HG03039 (cell line): Measurements from ENCODE around the gene CFAP100.

ENCODE experiments used
- ATAC-seq: cut with Tn5 transposase; IDR thresholded peaks from one replicate; pipeline ENCODE4 v1.9.1; 2021; ENCODE audit warnings: mild to moderate bottlenecking, moderate library complexity; ENCODE audit not compliant: unreplicated experiment

Gene CFAP100

DNA sequence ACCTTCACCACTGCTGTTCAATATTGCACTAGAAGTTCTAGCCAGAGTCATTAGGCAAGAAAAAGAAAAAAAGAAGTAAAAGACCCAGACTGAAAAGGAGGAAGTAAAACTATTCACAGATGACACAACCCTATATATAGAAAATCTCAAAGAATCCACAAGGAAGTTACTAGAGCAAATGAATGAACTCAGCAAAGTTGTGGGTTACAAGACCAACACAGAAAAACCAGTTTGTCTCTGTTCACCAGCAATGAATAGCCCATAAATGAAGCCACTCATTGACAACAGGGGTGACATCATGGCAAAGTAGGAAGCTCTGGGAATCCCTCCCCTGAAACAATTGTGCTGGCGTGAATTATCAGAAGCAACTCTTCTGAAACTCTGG is 4.6 kb downstream of the CFAP100 start:
- ATAC-seq = no peak

DNA sequence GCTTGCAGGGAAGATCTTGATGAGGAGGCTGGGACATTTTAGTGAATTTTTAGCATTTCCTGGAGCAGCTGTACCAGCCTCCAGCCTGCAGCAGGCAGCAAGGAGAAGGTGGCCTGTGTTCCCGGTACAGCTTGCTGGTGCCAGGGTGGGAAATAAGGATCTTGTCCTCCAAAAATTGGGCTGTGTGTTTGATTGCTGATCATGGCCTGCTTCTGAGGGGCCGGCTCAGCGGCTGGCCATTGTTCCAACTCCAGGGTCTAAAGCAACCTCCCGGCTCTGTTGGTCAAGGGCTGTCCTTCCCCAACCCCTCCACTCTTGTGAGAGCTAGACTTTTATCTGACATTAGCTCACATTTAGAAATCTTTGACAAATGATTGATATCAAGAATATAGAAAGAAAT is 5.0 kb downstream of the CFAP100 start:
- ATAC-seq = no peak

DNA sequence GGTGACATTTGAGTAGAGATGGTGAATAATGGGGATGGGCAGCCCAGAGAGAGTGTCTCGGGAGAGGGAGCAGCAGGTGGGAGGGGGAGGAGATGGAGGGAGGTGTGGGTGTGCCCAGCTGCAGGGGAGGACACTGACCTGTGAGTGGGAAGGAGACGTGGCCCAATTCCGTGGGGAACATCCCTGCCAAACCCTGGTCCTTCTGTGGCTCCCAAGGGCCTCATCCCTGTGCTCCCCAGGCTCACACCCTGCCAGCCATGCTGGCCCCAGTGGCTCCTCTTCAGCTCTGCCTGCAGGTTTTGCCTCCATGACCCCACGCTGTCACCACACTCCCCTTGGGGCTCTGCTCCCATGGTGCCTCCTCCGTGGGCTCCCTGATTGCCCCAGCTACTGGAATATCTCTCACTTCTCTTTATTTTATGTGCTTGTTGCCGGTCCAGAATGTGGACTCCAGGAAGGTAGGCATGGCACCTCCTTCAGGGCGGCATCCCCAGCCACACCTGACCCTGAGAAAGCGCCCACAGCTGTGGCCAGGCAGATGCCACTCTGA is 7.0 kb downstream of the CFAP100 start:
- ATAC-seq = no peak

DNA sequence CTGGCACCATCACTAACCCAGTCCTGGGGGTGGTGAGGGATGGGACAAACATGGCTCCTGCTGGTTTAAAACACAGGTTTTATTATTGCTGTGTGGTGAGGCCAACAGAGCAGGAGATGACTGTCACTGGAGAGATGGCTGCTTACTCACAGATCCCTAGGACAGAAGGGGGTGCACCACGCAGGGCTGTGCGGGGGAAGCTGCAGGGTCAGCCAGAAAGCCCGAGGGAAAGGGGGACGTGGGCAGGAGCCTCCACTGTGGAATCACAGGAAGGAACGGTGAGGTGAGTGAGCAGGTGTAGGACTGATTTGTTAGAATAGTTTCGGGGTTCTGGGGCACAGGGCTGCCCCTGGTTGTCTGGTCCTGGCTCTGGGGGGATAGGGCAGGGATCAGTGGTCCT is 7.5 kb downstream of the CFAP100 start:
- ATAC-seq = no peak

DNA sequence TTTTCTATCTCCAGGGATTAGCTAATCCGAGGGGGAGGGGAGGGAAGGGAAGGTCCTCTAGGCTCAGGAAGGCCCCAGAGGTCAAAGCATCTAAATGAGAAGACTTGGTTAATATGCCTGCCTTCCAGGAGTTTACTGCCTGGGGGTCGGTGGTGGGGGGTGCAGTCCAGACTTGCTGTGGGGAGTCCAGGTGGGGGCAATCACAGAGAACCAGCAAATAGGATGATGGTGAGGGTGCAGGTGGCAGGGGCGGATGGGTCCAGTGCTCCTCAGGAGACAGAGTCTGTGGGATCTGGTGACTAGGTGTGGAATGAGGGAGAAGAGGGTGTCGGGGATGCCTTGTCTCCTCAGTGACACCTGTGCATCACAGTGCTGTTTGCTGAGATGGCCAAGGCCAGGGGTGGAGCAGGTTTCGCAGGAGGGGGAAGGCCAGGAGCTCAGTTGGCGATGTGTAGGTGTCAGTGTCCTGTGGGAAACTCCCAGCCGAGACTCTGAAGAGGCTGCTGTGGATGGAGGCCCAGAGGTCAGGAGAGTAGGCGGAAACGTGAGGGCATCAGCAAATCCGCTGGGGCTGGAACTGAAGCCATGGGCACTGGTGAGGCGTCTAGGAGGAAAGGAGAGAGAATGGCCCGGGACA is 8.1 kb downstream of the CFAP100 start:
- ATAC-seq = no peak

DNA sequence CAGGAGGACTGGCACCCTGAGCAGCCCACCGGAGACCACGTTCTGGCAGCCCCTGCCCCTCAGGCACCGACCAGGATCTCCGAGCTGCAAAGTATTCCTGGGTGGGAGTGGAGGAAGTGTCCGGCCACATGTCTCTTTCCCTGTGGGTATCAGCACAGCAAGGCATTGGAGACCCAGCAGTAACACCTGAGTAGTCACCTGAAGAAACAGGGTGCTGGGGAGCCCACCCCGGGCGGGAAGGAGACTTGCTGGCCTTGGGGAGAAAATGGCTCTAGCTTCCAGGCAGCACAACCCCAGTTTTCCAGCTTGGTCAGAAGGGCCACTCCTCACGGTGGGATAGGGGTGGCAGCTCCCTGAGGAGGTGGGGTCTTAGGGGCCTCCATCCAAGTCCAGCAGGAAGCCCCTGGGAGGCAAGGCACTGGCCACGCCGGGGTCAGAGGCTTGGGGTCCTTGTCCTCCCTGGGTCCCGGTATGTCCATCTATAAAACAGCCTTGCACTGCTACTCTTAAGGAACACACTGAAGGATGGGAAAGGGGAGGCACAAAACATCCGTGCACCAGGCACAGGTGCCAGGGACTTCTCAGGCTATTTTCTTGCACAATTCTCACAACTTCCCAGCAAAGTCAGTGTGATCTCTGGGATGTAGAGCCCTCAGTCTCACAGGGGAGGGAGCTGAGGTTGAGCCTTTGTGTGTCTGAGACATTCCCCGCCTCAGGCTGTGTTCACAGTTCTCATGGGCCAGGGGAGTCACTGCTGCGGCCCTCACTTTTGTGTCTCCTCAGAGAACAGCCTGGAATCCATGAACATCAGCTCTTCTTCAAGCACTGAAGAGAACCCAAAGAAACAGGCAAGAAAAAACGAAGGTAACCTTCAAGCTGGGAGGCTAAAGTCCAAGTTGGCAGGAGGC is 11.9 kb downstream of the CFAP100 start:
- ATAC-seq = no peak

DNA sequence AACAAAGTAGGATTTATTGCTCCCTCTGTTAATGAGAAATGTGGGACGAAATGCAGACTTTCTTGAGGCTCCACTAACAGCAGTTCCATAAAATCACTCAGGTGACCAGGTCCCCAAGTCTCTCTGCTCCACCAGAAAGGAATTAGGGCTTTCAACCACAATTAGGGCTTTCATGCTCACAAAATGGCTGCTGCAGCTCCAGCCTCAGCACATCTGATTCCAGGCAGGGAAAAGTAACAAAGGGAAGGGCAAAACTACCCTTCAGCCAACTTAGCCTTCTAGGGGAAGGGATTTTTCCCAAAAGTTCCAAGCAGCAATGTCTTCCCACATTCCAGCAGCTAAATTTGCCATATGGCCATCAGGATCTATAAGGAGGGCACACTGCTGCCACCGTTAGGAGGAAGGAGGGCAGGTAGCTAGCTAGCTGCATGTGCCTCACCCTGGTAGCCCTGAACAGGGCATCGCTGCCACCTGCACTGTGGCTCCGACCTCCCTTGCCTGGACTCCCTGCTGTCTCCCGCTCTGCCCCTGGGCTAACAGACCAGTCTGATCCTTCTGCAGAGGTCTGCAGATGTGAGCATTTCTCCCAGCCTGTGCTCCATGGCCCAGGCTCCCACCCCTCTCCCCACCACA is 12.8 kb downstream of the CFAP100 start:
- no peak for ATAC-seq

DNA sequence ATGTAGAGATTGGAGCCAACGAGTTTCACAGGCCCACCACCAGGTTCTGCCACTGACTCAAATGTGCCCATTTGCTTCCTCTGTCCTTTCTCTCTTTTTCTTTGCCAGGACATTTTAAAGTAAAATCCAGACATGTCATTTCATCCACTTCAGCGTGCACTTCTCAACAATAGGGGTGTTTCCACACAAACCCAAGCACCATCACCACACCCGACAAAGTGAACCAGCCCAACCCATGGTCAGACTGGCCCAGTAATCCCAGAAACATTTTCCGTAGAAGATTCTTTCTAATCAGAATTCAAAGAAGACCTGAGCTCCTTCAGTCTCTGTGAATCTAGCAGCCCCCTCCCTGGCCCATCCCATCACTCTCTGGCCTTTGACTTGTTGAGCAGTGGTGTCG is 13.4 kb downstream of the CFAP100 start:
- no peak for ATAC-seq

DNA sequence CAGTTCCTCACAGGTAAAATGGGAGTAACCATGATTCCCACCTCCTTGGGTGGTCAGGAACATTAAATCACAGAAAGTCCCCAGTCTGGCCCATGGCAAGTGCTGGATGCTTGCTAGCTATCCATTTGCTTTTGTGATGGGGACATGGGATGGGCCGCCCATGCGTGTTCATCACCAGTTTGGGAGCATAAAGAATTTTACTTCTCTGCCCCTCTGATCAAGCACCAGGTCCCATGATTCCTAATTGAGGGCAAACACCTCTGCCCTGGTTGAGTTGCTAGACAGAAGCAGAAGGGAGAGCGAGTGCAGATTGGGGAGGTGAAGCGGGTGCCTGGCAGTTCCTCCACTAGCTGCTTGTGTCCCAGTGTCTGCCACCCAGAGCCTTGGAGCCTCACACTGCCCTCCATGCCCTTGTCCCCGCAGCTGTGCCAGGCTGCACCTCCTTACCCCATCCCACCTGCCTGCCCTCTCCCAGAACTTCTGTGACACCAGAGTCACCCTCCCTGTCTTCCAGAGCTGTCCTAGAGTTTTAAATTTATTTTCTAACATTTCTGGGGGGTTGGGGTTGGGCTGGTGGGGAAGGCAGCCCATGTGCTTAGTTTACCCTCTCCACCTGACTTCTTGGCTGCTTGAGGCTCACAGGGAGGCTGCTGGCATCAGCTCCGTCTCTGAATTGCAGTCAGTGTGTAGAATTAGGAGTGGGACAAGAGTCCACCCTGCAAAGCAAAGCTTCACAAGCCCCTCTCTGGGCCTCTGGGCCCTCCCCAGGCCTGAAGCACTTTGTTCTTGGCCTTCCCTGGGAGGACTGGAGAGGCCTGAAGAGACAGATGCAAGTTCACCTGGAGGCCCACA is 18.4 kb downstream of the CFAP100 start:
- no peak for ATAC-seq

DNA sequence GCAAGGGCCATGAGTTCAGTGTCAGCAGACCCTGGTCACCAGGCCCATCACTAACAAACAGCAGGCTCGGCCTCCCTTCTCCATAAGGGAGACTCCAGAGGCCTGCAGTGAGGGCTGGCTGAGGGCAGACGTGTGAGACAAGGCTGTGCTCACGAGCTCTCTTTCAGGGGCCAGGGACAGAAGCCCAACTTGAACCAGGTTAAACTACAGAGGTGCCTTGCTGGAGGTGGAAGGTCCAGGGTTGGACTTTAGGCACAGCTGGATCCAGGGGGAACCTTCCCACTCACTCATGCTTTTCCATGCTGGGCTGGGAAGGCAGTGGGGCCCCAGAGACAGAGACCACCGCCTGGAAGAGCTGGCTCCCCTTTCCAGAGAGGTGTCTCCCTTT is 19.0 kb downstream of the CFAP100 start:
- ATAC-seq = no peak

DNA sequence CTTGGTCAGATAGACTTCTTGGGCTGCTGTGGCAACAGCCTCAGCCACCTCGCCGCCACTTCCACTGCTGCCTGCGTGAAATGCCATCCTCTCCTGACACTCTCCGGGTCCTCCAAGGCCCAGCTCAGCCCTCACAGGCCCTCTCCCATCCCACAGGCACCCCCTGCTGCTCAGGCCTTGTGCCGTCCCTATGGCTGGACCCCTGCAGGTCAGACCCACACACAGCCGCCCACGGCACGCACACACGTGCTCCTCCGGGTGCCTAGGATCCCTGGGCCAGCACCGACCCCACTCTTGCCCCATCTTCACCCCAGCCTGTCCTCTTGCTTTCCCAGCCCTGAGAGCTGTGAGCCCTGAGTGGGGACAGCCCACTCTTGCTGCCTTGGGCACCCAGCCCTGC is 19.7 kb downstream of the CFAP100 start:
- no peak for ATAC-seq

DNA sequence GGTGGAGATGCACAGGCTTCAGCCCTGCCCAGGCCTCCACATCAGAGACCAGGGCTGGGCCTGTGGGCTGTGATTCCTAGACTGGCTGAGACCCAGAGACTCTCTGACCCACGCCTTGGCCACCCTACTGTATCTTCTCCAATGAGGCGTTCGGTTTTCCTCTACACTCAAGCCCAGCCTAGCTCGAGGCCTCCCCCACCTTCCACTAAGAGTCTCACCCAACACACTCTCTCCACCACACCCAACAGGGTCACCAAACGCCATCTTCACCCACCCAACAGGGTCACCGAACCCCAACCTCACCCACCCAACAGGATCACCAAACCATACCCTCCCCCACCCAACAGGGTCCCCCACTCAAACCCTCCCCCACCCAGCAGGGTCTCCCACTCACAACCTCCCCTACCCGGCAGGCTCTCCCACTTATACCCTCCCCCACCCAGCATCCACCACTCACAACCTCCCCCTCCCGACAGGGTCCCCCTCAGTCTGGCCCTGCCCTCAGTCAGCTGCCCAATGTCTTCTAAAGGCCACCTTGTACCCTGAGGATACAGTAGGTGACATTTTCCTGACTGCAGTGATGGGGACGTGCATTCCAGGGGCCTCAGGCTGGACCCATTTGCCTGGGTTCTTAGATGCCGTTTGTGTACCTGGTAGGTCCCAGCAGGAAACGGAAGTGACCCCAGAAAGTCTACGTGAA is 20.4 kb downstream of the CFAP100 start:
- no peak for ATAC-seq

DNA sequence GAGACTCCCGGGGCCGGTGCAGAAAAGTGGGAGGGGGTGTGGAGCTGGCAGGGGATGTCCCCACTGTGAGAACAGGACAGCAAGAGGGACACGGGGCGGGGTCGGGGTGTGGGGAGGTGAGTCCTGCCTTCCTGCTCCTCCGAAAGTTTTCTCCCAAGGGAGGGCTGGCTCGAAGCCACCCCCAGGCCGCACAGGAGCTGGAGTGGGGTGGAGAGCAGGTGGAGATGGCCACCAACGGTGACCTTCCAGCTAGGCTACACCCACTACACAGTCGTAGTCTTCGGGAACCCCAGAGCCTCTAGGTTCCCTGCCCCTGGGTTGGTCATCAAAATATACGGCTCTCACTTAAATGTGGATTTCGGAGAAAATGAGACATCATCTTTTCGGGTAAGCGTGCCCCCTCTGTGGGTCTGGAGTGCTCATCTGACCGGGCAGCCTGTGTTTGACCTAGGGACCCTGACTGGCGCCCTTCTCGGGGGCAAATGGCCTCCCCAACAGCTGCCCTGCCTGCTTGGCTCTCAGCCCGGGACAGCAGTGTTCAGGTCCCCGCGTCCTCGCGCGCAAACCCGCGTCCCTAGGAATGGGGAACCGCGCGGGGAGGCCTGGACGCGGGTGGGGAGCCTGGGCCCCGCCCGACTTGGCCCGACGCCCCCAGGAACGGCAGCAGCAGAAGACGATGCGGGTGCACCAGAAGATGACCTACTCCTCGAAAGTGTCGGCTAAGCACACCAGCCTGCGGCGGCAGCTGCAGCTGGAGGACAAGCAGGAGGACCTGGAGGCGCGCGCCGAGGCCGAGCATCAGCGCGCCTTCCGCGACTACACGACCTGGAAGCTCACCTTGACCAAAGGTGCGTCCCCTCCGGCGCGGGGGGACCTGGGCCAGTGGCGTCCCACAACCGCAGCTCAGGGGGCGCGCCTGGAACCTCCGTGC is 21.2 kb downstream of the CFAP100 start:
- ATAC-seq = no peak

DNA sequence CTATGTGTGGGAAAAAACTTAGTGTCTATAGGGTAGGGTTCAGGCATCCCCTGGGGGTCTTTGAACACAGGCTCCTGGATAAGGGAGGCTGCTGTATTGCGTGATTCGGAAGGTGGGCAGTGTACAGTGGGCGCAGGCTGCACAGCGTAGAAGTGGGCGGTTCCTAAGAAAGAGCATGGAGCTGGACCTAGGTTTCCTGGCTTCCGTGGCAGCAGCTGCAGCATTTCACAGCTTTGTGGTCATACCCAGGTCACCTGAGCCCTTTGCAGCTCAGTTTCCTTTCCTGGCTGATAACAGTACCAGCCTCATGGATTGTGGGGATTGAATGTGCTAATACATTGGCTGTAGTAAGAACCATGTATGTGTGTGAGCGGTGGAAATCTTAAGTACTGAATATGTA is 22.2 kb downstream of the CFAP100 start:
- ATAC-seq = no peak

DNA sequence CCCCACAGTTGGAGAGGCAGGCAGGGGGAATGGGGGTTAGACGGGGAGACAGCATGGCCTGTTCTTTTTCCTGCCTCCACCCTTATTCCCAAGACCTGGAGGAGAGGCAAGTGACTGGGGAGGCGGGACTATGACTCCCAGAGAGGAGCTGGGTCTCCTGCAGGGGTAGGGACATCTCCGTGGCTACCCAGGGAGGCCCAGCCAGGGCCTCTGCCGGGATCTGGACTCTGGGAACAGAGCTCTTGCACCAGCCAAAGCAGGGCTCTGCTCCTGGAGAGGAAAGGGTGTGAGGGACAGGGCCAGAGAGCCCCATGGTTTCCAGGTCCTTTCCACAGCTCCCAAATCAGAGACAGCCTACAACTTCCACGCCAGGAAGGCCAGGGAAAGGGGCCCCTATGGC is 22.8 kb downstream of the CFAP100 start:
- ATAC-seq = no peak

DNA sequence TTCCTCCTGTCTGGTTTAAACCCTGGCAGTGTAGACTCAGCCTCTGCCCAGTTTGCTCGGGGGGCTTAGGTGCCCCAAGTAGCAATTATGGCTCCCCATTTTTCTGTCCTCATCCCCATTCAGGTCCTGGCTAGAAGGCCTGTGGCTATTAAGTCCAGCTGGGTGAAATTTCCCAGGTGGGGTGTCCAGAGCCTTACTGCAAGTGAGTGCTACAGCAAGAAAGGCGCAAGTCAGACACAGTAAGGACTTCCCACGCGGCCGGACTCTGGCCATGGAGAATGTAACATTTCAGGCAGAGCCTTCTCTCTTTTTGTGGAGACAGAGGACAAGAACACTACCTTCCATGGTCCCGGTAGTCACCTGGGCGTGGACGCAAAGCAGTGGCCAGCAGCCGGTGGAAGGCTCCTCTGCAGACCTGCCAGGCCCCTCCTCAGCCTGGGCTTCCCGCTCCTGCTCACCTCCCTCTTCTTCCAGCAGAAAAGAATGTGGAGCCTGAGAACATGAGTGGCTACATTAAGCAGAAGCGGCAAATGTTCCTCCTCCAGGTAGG is 23.3 kb downstream of the CFAP100 start:
- ATAC-seq = no peak

DNA sequence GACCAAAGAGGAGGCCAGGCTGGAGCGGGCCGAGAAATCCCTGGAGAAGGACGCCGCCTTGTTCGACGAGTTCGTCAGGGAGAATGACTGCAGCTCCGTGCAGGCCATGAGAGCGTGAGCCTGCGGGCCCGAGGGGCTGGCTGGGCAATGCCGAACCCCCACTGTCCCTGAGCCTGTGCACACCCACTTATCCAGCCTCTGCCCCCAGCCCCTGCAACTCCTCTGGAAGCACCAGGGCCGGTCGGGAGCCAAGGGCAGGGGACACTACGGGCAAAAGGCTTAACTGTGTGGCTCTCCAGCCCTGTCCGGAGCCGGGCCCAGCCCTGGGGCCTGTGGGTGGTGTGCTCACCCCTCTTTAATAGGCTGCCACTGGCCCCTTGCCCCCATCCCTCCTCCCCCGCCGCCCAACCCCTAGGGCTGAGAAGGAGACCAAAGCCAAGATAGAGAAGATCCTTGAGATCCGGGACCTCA is 24.0 kb downstream of the CFAP100 start:
- ATAC-seq = no peak

DNA sequence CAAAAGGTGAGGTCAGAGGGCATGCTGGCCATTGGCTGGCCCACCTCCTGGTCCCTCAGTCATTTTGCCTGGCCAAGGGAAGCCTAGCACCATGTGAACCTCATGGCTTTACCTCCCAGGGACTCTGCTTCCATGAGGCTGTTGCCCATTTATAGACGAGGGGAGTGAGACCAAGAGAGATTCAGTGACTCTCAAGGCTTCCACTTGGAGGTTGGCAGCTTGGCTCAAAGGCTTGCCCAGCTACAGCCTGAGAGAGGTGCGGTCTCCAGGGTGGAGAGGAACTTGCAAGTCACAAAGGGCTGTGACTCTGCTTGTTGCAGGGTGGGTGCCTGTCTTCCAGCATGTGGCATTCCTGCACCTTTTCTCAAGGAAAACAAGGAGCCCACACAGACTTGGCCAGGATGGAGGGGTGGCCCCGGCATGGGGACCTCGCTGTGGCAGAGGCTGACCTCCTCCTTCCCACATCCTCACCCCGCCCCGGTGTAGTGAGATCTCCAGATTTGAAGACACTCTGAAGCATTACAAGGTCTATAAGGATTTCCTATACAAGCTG is 24.5 kb downstream of the CFAP100 start:
- no peak for ATAC-seq
